GDM1 (cell line): ENCODE results near the gene CSRP1.
"Not testable (repeated sequence)": the region's sequence is repeated elsewhere in the genome, so short reads cannot be mapped to it uniquely, and the experiment has no call there.

Experiments
- DNase-seq: peaks from one replicate; lab custom pipeline; 2025; lab: John Stamatoyannopoulos, UW

CSRP1 gene

DNA sequence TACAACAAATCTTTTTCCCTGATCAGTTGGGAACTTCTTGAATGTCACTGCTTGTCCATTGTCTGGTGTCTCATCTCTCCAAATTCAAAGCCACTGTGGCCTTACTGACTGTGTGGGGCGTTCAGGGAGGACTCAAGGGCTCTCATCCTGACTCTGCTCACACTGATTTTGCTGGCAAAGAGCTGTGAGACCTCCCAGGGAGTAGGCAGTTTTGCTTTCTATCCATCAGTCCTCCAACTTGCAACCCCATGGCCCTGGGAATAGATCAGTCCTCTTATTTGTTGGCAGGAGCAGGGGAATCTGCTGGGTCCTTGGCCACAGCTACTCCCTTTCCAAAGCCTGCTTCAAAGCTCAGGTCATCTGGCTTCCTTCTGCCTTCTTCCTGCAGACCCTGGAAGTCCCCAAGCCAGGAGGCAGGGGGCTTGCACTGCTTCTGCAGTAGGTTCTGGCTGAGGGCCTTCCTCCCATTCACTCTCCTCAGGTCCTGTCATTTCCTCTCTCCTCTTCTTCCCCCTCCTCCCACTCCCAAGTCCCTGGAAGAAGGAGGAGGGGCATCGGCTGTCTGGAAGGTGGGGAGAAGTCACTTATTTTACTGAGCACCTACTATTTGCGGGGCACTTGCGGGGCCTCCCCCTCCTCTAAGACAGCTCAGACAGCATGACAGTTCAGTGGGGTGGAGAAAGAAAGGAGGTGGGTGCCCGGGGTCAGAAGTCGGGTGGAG is 31.1 kb upstream of the CSRP1 start:
- DNase-seq: no peak

DNA sequence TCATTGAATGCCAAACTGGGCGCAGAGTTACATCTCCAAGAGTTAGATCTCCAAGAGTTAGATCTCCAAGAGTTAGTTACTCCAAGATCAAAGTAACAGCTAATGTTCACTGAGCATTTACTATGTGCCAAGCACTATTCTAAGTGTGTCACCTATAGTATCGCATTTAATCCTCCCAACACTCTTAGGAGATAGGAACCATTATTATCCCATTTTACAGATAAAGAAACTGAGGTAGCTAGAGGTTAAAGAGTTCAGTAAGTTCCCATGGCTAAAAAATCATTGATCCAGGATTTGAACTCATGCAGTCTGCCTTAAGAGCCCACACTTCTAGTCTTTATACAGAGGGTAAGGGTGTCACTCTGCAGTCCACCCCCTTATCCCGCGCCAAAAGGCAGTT is 30.5 kb upstream of the CSRP1 start:
- DNase-seq: no peak

DNA sequence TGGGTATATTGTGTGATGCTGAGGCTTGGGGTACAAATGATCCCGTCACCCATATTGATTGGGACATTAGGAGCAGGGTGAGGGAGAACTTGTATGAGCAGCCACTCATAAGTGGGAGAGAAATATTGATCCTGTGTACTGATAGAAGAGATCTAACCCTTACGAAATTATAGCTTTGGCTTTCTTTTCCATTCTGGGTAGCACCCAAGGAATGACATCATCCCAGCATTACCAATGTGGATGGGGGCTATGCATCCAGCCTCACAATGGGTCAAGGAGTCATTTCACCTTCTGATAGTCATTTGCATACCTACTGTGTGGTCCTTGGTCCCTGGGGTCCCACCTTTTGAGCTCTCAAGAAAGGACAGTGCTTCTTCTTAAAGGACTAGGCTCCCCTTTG is 30.1 kb upstream of the CSRP1 start:
- DNase-seq: no peak

DNA sequence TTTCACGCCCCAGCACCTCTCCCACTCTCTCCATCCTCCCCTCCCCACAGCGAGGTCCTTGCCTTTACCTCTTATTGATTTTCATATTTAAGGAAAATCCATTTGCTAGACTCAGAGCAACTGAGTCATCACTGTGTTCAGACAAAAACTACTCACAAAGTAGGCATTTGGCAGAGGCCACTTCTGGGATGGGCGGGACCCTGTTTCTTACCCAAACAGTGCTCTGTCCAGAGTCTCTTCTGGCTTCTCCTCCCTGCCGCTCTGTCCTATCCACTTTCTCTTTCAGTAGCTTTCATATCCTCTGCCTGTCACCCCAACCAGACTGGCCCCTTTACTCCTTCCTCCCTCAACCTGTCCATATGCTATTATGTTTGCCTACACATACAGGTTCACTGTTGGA is 29.6 kb upstream of the CSRP1 start:
- DNase-seq: no peak

DNA sequence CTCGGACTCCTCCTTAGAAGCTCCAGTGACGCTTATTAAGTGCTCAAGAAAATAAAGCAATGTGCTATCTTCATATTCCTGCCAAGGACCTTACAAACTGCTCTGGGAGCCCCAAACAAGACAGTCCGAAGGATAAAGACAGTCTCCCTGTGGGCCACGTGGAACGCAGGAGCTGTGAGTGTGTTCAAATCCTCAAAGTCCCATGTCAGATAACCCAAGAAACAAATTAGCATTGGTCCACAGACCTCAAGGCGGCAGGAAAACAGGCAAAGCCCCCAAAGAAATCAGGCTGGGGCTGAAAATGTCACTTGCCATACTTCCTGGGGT is 29.0 kb upstream of the CSRP1 start:
- DNase-seq: no peak

DNA sequence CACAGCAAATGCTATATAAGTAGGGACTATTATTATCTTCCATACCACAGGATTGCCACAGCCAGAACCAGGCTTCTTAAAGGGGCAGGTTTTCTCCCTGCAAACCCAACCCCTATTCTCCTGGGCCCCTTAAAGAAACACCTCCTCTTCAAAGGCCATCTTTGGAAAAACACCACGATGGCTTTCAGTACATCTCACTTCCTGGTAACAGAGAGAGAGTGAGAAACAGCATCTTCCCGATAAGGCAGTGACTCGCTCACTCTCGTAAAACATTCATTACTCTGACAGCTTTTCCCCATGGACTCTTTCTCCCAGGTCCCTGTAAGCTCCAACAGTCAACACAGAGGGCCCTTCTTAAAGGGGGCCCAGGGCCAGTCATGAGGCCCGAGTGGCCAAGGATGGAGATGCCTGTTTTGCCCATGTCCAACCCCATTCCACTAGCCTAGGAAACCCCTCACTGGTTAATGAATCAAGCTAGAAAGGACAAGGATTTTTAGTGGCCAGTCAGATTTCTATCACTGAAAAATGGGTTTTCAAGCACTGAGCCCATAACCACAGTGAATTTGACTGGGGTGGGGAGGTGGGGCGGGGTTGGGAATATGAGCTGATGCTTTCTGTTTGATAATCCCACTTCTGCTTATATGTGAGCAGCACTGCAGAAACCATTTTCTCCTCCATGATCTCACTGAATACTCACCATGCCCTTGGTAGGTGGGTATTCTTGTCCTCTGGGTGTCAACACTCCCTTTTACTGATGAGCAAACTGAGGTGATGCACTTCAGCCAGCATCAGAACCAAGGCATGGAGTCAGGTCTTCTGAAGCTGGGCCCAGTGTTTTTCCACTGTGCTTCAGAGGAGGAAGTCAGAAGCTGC is 28.4 kb upstream of the CSRP1 start:
- DNase-seq: no peak

DNA sequence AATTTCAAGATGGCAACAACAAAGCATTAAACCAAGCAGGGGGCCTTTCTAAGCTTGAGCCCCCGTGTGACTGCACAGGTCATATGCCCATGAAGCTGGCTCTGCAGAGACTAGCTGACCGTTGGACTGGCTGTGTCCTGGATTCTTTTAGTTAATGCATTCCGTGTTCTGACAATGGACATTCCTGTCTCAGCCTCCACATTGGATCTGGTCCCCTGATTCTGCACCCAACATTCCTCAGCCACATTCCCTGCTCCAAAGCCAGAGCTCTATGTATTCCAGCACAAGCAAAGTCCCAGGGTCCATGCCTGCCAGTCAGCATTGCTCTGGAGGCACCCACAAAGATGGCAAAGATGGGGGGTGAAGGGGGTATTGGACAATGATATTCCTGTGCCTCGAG is 26.9 kb upstream of the CSRP1 start:
- no peak for DNase-seq

- DNase-seq: peak; percentile 70
These were observed 24.9 kb upstream of the CSRP1 start for GRCh38 chr1:201531551-201532425.

- peak; percentile 66 for DNase-seq
These were observed 24.0 kb upstream of the CSRP1 start for GRCh38 chr1:201530741-201531531.

GRCh38 chr1:201528631-201529252 is 21.8 kb upstream of the CSRP1 start:
- DNase-seq: no peak

GRCh38 chr1:201527879-201528278 is 21.0 kb upstream of the CSRP1 start:
- DNase-seq: no peak

GRCh38 chr1:201525193-201525778 is 18.4 kb upstream of the CSRP1 start:
- DNase-seq: no peak

DNA sequence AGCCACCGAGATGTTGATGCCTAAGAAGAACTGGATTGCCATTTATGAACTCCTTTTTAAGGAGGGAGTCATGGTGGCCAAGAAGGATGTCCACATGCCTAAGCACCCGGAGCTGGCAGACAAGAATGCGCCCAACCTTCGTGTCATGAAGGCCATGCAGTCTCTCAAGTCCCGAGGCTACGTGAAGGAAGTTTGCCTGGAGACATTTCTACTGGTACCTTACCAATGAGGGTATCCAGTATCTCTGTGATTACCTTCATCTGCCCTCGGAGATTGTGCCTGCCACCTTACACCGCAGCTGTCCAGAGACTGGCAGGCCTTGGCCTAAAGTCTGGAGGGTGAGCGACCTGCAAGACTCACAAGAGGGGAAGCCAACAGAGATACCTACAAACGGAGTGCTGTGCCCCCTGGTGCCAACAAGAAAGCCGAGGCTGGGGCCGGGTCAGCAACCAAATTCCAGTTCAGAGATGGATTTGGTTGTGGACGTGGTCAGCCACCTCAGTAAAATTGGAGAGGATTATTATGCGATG is 13.2 kb upstream of the CSRP1 start:
- DNase-seq: not testable (repeated sequence)

GRCh38 chr1:201518071-201518470 is 11.1 kb upstream of the CSRP1 start:
- DNase-seq: no peak

- no peak for DNase-seq
These were observed 10.7 kb upstream of the CSRP1 start for GRCh38 chr1:201517631-201518030.

- DNase-seq: no peak
These were observed 9.7 kb upstream of the CSRP1 start for GRCh38 chr1:201516511-201517127.

GRCh38 chr1:201515895-201516294 is 9.0 kb upstream of the CSRP1 start:
- DNase-seq: no peak

GRCh38 chr1:201515062-201515750 is 8.3 kb upstream of the CSRP1 start:
- no peak for DNase-seq

- DNase-seq: no peak
These were observed 7.5 kb upstream of the CSRP1 start for GRCh38 chr1:201514466-201514865.
